Measurements from ENCODE around the gene STEAP1B.

STEAP1B gene

GRCh38 chr7:22373911-22374310, 126.1 kb downstream of the STEAP1B start:
- no peak overlapping the region for H3K4me3 ChIP-seq (ENCODE audit: low read depth, low read length)
- DNase-seq (ENCODE audit: low read depth), result no peak
- no peak for TF ChIP-seq CTCF (IDR thresholded peaks at IDR 0.05; ENCODE audit: insufficient read depth, low read depth, low read length, missing control alignments)

- H3K4me3 ChIP-seq (ENCODE audit: low read depth, low read length), result no peak overlapping the region
- no peak for DNase-seq (ENCODE audit: low read depth)
- no peak for TF ChIP-seq CTCF (IDR thresholded peaks at IDR 0.05; ENCODE audit: insufficient read depth, low read depth, low read length, missing control alignments)
These were observed 126.6 kb downstream of the STEAP1B start for GRCh38 chr7:22373388-22373787.

DNA sequence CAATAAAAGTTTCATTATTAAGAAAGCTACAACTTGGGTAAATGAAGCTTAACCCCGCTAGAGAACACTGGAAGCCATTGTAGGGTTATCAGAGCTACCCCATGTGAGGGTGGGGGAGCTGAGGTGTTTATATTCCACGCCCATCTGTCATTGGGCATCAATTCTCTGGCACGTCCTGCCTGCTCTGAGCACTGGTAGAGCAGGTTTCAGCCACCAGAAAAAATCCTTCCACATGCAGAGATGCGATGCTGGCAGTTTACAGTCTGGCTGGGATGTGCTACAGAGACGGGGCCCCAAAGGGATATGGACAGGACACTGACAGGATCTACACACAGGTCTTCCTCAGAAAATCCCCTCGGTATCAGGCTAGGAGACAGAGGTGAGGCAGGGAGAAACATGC, 127.1 kb downstream of the STEAP1B start:
- no peak overlapping the region for H3K4me3 ChIP-seq (ENCODE audit: low read depth, low read length)
- no peak for DNase-seq (ENCODE audit: low read depth)
- TF ChIP-seq CTCF (IDR thresholded peaks at IDR 0.05; ENCODE audit: insufficient read depth, low read depth, low read length, missing control alignments), result no peak

DNA sequence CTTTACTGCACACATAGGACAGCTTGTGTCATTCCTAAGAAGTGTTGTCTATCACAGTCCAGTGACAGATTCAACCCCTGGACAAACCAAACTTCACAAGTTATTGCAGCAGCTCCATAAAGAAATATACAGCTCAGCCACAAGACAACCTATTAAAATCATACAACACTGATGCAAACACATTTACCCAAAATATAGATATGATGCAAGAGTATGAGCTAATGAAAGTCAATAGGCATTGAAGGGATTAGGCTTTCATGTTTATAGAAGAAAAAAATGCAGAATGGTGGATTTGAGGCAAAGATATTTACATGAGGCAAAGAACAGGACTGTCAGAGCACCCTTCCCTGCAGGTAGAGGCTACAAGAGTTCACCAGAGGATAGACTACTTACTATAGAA, 128.1 kb downstream of the STEAP1B start:
- no peak for DNase-seq (ENCODE audit: low read depth)
- H3K4me3 ChIP-seq (ENCODE audit: low read depth, low read length), result no peak overlapping the region
- TF ChIP-seq CTCF (IDR thresholded peaks at IDR 0.05; ENCODE audit: insufficient read depth, low read depth, low read length, missing control alignments), result no peak
